ENCODE results near the gene CDC45. TPM values are rescaled to one million over a fixed set of nuclear protein-coding genes. Genes with fewer than 3 reads are reported as not detected.

Gene CDC45
- total RNA-seq, 1 experiment from 2014 or later, result 54.6 TPM

DNA sequence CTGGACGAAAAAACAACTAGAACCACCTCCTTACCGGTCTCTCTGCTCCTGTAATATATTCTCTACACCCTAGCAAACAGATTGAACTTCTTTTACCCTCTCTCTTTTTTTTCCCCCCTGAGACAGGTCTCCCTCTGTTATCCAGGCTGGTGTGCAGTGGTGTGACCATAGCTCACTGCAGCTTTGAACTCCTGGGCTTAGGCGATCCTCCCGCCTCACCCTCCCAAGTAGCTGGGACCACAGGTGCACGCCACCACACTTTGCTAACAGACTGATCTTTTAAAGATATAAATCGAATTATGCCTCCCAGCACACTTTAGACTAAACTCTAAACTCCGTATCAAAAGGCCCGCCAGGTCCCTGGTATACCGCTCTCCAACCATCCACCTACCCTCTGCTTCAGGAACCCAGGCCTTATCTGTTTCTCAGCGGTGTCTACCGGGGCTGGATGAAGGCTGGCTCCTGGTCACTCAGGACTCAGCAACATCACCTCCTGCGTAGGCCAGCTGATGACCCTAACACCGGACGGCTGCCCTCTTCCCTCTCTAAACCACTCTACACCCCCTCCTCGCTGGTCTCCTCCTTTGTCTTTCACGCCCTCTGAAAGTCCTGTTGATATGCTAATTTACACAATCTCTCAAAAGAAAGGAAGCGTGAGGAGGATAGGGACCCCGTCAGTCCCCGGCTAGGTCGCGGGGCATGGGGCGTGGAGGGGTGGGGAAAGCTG lies 33.0 kb upstream of the CDC45 start:
- no peak for DNase-seq (ENCODE audit: low read depth)
- in situ Hi-C loops (cut with HindIII; ENCODE audit: low pct_unique_long_range_greater_than_20kb, low sequenced_read_pairs), result no loop called here

DNA sequence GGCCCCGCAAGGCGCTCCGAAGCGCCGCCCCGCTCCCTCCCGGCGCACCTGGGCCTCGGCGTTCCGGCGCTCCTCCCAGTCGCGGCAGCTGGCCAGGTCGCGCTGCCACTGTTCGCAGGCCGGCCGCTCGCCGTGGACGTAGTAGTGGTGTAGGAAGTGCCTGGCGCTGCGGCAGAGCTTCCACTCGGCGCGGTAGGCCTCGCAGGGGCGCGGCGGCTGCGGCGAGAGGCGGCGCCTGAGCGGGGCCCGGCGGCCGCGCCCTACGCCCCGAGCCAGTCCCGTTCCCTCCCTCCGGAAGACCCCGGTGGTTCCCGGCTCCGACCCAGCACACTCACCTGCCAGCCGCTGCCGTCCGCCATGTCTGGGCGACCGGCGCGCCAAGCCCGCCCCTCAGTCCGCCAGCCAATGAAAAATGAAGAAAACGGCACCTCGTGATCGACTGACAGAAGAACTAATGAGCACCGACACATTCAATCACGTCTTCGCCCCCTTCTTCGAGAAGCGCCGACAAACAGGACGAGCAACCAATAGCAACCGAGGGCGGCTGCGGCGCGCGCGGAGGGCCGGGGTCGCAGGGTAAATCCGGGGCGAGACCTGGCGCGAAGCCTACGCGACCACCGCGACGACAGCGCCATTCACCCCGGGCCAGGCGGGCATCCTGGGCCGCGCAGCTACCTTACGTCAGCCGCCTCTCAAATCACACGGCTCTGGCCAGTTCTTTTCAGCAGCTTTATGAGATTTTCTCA lies 32.2 kb upstream of the CDC45 start, which contains the start of gene C22orf39:
C22orf39 (minus strand) TSS at position 382 of the 746 bp plus-strand sequence; CDS start at position 359, 23 bp downstream.
- DNase-seq (ENCODE audit: low read depth), result peak; percentile 96
- in situ Hi-C loops (cut with HindIII; ENCODE audit: low pct_unique_long_range_greater_than_20kb, low sequenced_read_pairs), result no loop called here

DNA sequence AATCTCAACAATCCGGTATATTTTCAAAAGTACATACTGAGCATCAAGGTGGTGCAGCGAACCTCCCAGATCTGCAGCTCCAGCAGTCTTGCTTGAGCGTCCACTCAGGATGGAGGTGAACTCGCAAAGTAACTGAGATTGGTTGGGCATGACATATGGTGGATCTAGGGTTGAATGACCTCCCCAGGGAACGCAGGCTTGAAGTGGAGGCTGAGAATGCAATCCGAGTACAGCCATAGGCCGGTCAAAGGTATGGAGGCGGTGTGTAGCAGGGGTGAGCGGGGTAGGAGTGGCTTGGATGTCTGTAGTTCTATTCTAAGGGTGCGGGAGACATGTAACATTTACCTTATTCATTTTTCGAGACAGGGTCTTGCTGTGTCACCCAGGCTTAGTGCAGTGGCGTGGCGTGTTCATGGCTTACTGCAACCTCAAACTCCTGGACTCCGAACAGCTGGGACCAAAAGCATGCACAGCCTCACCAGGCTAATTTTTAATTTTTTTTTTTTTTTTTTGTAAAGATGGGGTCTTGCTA lies 31.6 kb upstream of the CDC45 start:
- in situ Hi-C loops (cut with HindIII; ENCODE audit: low pct_unique_long_range_greater_than_20kb, low sequenced_read_pairs), result no loop called here
- peak; percentile 63 for DNase-seq (ENCODE audit: low read depth)

DNA sequence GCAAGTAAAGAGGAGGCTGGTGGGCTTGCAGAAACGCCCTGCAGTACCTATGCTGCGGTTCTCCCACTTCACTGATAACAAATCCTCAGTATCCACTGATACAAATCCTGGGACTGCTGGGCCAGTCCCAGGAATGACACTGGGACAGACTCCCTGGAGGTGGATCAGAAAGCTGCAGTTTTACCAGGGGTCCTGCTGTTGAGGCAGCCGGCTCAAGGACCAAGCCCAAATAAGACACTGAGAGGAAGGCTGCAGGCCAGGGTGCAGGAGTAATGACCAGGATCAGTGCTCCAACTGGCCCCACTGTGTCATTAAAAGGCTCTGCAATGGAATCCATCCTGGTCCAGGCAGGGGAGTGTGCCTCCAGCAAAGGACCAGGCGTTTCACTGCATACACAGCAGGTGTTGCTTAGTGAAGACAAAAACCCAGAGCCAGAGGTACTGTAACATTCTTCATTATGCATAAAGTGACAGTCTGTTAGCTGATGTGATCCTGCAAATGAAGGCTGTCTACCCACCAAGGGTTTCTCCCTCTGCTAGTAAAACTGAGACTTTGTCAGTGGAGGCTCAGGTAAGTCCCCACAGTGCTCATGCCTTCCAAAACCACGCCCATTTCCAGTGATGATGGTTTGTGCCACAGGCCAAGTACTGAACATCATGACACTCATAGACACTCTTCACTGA lies 30.8 kb upstream of the CDC45 start:
- in situ Hi-C loops (cut with HindIII; ENCODE audit: low pct_unique_long_range_greater_than_20kb, low sequenced_read_pairs), result no loop called here
- DNase-seq (ENCODE audit: low read depth), result no peak

DNA sequence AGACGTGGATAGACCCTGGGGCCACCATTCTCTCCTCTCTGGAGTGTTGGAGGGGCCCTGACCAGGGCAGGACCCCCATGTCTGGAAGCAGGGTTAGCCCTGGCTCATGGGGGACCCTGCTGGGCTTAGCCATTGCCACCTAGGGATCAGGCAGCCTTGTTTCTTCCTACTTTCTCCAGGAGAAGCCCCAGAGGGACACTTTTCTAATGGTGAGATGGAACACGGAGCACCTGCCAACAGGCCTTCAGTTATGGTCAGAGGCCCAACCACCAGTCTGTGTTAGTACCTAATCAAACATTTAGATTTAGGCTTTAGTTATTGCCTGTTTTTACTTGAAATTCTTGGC lies 30.3 kb upstream of the CDC45 start:
- in situ Hi-C loops (cut with HindIII; ENCODE audit: low pct_unique_long_range_greater_than_20kb, low sequenced_read_pairs), result no loop called here
- DNase-seq (ENCODE audit: low read depth), result no peak

DNA sequence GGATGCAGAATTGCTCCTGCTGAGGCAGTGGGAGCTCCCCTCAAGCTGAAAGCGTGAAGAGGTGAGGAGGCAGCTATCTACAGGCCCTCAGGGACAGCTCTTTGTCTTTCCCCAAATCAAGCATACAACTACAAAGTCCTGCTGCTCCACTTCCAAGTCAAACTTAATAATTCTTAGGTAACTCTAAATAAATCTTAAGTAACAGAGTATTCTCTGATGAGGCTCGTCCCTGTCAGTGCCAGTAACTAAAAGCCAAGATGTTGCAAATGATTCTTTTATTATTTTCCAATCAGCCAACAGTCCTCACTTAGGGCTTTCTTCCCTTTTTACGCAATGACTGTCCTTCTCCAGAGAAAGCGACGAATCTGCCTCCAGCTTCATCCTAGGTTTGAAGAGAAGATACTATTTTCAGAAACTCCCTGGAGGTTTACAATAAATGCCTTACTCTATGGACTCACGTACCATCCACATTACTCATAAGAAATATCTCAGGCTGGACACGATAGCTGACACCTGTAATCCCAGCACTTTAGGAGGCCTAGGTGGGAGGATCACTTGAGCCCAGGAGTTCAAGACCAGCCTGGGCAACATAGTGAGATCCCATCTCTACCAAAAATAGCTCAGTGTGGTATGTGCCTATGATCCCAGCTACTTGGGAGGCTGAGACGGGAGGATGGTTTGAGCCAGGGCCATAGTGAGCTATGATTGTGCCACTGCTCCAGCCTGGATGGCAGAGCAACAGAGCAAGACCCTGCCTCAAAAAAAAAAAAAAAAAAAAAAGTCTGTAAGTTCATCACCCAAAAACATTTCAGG lies 29.2 kb upstream of the CDC45 start:
- DNase-seq (ENCODE audit: low read depth), result no peak
- in situ Hi-C loops (cut with HindIII; ENCODE audit: low pct_unique_long_range_greater_than_20kb, low sequenced_read_pairs), result no loop called here

DNA sequence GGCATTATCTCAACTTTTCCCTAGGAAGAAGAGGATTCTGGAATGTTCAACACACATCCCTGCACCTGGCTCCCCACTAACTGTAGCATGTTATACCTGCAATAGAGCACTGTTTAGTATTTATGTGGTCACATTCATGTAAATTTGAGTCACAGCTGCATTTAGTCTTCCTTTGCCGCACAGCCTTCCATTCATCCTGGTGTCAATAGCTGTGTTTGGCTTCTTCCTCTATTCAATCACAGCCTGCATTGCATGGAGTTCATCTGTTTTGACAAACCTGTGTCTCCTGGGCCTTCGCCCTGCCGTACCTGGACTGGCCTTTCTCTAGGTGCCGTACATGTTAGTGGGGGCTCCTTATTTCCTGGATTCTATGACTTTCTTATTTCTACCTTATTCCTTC lies 28.1 kb upstream of the CDC45 start:
- in situ Hi-C loops (cut with HindIII; ENCODE audit: low pct_unique_long_range_greater_than_20kb, low sequenced_read_pairs), result no loop called here

DNA sequence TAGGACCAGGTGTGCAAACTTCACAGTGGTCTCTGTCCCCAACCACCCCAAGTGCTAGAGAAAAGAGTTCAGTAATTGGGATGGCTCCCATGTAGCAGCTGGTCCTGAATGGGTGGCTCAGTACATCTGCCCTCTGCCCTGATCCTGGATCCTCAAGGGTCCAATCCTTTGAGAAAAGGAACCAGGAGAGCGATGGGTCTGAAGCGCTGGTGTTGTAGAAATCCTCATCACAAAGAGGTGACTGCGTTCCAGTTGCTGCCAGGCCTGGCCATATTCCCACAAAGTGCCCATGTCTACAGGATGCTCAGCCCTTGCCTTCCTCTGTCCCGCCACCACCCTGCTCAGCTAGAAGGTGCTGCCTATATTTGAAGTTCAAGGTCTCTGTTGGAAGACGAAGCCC lies 26.0 kb upstream of the CDC45 start:
- DNase-seq (ENCODE audit: low read depth), result no peak
- in situ Hi-C loops (cut with HindIII; ENCODE audit: low pct_unique_long_range_greater_than_20kb, low sequenced_read_pairs), result no loop called here

More for the DNA sequence above, 28.1 kb upstream of the CDC45 start:
- no peak for DNase-seq (ENCODE audit: low read depth)

DNA sequence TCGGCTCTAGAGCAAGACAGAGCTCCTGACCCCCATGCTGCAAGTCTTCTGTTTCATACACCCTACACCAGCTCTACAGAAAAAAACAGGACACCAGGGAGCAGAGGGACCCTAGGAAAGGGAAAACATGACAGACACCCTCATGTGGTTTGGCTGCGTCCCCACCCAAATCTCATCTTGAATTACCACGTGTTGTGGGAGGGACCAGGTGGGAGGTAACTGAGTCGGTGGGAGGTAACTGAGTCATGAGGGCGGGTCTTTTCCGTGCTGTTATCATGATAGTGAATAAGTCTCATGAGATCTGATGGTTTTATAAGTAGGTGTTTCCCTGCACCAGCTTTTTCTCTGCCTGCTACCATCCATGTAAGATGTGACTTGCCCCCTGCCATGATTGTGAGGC lies 25.6 kb upstream of the CDC45 start:
- in situ Hi-C loops (cut with HindIII; ENCODE audit: low pct_unique_long_range_greater_than_20kb, low sequenced_read_pairs), result no loop called here
- DNase-seq (ENCODE audit: low read depth), result no peak

DNA sequence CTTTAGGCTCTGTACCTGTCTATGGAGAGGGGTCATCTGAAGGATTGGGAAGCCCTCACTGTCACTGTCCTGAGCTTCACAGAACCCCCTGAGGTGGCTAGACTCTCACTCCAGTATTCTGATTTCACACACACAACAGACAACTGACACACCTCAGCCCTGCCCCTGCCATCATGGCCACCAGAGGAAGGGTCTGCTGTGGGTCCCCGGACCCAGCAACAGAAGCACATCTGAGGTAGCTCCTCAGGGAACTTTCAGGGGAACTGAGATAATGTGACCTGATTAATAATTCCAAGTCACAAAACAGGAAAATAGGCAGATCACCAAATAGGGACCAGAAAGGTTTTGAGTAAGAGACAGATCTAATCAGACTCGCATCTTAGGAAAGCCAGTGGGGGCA lies 24.7 kb upstream of the CDC45 start:
- in situ Hi-C loops (cut with HindIII; ENCODE audit: low pct_unique_long_range_greater_than_20kb, low sequenced_read_pairs), result no loop called here
- no peak for DNase-seq (ENCODE audit: low read depth)

DNA sequence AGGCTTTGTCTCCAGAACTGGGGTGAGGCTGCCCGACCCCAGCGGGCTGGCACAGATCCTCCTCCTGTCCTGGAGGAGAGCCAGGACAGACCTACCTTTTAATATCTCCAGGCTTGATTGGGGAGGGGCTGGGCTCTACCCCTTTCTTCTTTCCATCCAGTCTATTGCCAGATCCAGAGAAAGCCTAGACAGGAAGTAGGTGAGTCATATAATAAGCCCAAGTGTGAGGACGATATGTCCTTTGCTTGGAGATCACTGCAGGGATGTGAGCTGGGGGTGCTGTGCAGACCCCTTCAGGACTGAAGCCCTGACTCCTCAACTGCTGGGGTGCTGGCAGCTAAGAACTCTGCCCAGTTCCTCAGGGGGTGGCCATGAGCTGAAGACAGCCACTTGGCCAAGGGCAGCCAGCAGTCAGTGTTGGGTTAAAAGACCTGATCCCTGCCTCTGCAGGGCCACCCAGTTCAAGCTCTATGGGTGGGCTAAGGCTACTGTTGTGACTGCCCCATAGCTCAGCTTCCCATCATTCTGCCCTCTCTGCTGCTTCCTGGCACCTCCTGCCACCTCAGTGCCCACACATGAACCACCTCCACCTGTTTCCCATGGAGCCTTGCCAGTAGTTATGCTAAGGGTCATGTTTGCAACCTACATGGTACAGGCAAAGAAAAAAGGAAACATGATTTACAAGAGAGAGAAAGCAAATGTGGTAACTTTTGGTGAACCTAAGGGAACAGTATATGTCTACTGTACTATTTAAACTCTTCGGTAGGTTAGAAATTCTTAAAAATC lies 23.9 kb upstream of the CDC45 start:
- no peak for DNase-seq (ENCODE audit: low read depth)
- in situ Hi-C loops (cut with HindIII; ENCODE audit: low pct_unique_long_range_greater_than_20kb, low sequenced_read_pairs), result no loop called here

DNA sequence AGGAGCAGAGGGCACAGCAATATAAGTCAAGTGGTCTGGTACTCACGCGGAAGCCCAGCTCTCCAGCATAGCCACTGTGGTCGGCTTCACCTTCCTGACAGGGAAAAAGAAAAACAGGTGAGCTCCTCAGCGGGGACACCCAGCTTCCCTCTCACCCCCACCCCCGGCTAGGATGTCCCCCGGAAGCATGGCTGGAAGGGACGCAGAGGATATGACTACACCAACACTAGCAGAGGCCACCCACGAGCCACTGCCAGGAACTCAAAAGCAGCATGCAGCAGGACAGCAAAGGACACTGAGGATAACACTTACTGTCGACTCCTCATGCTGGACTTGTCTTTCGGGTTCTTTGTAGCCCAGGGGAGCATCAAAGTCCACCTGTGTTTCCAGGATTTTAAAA lies 23.2 kb upstream of the CDC45 start:
- DNase-seq (ENCODE audit: low read depth), result no peak
- in situ Hi-C loops (cut with HindIII; ENCODE audit: low pct_unique_long_range_greater_than_20kb, low sequenced_read_pairs), result no loop called here

DNA sequence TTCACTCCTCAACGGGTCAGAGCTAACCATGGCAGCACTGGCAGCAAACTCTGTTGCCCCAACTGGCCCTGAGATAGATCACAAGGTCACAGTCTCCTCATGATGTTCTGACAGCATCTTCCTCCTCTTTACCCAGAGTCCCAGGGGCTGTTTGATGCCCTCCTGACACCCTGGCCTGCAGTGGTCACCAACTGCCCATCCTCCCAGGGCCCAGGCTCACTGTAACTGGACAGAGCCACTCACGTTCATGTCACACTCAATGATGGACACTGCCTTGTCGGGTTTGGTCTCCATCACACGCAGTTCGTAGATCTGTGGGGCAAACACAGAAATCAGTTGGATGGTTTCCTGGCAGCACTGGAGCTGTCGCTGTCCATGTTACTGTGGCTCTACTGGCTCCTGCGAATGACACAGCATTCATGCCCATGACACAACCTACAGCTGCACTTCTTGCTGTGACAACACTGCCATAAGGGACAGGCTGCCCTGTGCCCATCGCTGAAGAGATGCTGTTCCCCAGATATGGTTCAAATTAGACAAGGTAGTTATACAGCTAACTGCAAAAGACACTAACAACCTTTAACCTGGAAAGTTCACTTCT lies 21.8 kb upstream of the CDC45 start:
- no peak for DNase-seq (ENCODE audit: low read depth)
- in situ Hi-C loops (cut with HindIII; ENCODE audit: low pct_unique_long_range_greater_than_20kb, low sequenced_read_pairs), result no loop called here

DNA sequence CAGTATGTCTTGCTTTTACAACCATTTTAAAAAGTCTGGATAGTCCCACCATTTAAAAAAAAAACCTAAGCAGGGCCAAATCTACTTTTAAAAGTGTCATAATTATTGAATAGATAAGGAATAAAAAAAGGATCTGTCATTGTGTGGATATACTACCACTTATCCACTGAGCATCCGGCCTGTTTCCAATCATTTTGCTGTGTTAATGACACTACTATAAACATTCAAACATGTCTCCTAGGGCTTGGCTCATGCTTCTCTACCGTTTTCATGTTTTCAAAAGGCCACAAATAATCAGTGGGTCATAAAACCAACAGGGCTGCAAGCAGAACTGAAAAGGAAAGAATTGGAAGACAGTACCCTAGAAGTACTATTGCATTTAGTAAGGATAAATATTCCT lies 19.7 kb upstream of the CDC45 start:
- in situ Hi-C loops (cut with HindIII; ENCODE audit: low pct_unique_long_range_greater_than_20kb, low sequenced_read_pairs), result no loop called here

DNA sequence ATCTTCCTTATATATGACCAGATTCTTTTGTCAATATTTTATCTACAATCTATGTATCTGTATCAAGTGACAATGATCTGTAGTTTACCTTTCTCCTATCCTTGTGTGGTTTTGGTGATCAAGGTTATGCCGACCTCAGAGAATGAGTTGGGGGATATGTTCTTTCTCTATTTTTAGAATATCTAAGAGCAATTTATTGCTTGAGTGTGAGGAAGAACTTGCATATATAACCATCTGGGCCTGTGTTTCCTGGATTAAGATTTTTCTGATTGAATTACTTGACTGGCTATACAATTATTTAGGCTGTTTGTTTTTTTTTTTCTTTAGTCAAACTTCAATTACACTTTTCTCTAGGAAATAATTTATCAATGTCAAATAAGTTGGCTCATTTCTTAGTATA lies 18.2 kb upstream of the CDC45 start:
- no peak for DNase-seq (ENCODE audit: low read depth)
- in situ Hi-C loops (cut with HindIII; ENCODE audit: low pct_unique_long_range_greater_than_20kb, low sequenced_read_pairs), result no loop called here

More for the DNA sequence above, 19.7 kb upstream of the CDC45 start:
- no peak for DNase-seq (ENCODE audit: low read depth)

DNA sequence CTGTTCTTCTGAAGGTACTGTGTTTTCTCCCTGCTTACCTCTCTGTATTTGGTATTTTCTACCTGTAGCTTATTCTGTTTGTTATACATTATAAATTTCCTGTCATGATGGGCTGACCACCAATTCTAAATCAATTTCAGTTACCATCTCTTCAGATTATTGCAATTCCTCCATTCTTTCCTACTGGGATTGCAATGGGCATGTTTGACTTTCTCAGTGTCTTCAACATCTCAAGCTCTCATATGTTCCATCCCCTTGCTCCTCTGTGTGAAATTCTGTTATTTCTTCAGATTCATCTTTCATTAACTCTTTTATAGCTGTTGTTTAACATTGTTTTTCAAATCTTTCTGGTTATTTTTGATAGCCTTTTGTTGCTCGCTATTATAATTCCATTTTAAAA lies 16.7 kb upstream of the CDC45 start:
- DNase-seq (ENCODE audit: low read depth), result no peak
- in situ Hi-C loops (cut with HindIII; ENCODE audit: low pct_unique_long_range_greater_than_20kb, low sequenced_read_pairs), result no loop called here

Data from Caki2 (cell line).